GM18517 (cell line): Measurements from ENCODE around the gene CUBN.
A peak's percentile ranks its signal among the peaks of the same experiment; 100 is the strongest.

ENCODE experiments used
- ATAC-seq: cut with Tn5 transposase; IDR thresholded peaks from one replicate; pipeline ENCODE4 v1.9.1; 2021; ENCODE audit warnings: mild to moderate bottlenecking, moderate library complexity; ENCODE audit not compliant: unreplicated experiment

CUBN gene

GRCh38 chr10:16804123-16804522 is 325.5 kb downstream of the CUBN start:
- no peak for ATAC-seq

GRCh38 chr10:16803464-16803863 is 326.1 kb downstream of the CUBN start:
- ATAC-seq, result no peak

GRCh38 chr10:16799621-16800020 is 330.0 kb downstream of the CUBN start:
- peak; percentile 72 for ATAC-seq

- ATAC-seq, result no peak
Measured at GRCh38 chr10:16798571-16798970, 331.0 kb downstream of the CUBN start.

DNA sequence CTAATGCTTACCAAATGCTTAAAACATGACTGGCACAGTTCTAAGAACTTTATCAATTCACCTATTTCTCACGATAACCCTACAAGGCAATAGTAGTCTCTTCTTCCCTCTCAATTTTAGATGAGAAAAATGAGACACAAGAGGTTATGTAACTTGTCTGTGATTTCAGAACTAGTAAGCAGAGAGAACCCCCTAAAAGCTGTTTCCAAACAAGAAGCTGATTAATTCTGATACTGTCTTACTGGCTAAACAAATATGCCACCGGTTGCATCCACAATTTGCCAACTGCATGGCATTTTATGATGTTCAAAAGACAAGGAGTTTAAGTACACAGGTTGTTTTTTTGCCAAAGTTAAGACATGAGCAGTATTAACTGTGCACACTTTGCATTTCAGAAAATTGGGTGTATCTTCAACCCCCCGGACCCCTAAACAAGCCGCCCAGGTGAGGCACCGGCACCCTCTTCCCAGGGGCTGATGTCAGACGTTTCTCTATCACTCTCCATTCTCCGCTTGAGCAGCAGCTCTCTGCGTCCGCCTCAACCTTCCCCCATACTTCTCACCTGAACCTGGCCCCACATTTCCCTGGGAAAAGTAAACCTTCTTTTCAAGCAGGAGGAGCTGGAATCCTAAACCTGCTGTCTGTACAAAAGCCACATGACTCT is 334.1 kb downstream of the CUBN start:
- no peak for ATAC-seq

GRCh38 chr10:16794005-16794404 is 335.6 kb downstream of the CUBN start:
- ATAC-seq, result no peak

DNA sequence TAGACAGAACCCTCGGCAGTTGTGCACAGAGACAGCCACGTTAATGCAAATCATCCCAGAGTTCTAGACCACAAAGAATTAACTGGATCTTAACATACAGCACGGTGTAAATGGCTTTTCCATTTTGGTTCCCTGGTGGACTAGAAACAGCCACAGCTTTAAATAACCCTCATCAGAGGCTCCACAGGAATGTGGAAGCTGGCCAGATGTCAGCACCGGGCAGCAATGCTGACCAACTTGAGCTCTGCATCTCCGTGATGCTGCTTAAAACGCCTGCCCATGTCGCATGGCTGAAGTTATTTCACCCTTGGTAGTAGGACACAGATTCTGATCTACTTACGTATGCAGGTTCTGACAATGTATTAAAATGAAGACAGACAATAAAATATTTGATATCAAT is 336.9 kb downstream of the CUBN start:
- ATAC-seq, result no peak

- no peak for ATAC-seq
Measured at GRCh38 chr10:16789765-16790164, 339.8 kb downstream of the CUBN start.

DNA sequence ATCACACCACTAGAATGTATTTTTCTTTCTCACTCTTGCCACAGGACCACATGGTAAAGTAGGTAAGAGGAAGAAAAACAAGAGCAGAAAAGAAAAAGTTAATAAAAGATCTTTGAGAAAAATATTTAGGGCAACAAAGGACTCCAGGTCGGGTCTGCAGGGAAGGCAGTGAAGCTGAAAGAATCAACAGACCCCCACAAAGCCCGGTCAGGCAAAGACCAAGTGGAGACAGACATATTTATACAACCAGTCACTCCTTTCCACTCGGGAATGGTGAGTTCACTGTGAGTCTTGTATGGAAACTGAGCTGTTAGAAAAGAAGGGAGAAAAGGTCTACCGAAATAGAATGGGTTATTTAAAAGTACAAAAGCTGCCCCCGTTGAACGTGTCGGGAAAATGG is 340.4 kb downstream of the CUBN start:
- no peak for ATAC-seq

- no peak for ATAC-seq
Measured at GRCh38 chr10:16788778-16789177, 340.8 kb downstream of the CUBN start.

DNA sequence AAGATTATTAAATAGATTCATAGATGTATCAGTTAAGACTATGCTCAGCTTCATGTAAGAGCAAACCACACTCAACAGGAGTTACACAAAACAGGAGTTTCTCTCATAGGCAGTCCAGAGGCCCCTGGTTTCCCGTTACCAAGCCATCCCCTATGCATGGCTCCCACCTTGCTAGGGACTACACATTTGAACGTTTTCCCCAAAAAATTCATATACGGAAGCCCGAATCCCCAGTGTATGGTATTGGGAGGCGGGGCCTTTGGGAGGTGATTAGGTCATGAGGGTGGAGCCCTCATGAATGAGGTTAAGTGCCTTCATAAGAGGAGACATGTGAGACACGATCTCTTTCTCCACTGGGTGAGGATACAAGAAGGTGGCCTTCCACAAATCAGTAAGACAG is 341.5 kb downstream of the CUBN start:
- no peak for ATAC-seq

DNA sequence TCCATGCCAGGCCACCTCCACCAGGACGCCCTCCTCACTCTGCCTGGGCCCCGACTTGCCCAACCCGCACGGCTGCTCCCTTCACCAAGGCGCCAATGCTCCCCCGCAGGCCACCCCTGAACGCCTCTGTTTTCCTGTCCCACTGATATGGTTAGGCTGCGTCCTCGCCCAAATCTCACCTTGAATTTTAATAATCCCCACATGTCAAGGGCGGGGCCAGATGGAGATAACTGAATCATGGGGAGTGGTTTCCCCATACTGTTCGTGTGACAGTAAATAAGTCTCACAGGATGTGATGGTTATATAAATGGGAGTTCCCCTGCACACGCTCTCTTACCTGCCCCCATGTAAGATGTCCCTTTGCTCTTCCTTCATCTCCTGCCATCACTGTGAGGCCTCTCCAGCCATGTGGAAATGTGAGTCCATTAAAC is 342.2 kb downstream of the CUBN start:
- ATAC-seq, result peak; percentile 67

DNA sequence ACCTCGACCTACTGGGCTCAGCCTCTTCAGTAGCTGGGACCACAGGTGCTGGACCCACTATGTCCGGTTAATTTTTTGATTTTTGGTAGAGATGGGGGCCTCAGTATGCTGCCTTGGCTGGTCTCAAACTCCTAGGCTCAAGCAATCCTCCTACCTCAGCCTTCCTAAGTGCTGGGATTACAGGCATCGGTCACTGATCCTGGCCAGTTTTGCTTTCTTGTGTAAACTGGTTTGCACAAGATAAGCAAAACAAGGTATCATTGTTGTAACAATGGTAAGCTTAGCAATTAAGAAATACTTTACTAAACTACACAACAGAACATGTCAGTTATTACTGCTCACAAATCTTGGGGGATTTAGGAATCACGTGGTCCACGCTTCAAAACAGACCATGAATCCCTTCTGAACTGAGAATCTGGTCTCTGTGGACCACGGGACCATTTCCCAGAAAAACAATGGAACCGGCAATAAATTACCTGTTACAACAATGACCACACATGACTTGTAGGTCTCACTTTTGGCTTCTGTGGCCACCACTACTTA is 349.2 kb downstream of the CUBN start:
- ATAC-seq, result no peak

- ATAC-seq, result peak; percentile 73
Measured at GRCh38 chr10:16779384-16779915, 350.2 kb downstream of the CUBN start.

- ATAC-seq, result no peak
Measured at GRCh38 chr10:16777473-16778370, 351.9 kb downstream of the CUBN start.

GRCh38 chr10:16776896-16777295 is 352.7 kb downstream of the CUBN start:
- no peak for ATAC-seq
